ENCODE measurements around the gene CNIH1. TPM values are rescaled to one million over a fixed set of nuclear protein-coding genes. Genes with fewer than 3 reads are reported as not detected.

CNIH1 gene
- total RNA-seq, 2 donors from 2014 or later = 117 to 125 TPM

DNA sequence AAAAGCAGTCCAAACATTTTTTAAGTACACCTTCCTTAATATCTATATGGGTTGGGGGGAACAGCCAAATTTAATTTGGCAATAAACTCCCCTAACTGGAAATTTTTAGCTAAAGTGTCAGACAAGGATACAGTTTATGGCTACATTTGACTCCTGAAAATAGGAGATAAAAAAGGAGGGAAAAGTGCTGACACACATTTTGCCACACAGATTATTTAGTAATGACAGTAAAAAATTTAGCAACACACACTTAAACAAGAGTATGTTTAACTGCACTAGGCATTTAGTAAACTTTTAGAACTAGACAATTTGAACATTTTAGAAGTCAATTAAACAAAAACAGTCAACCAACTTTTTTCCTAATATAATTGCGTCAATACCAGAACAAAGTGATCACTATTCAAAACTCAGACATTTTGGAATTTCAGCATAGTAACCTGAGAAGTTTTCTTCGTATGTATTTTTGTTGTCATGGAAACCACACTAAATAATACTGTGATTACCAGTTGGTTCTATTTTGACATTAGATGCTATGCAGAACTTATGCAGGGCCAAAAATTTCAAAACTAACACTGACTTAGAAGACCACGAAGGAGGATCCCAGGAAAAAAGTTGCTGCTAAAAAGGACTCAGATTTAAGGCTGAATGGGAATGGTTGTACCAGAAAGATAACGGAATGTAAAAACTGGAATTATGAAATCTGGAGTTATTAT is 34.2 kb upstream of the CNIH1 start:
- Histone ChIP-seq H3K27ac (no peak overlapping the region), H3K4me3 (no peak overlapping the region), H3K4me1 (no peaks in the 10 kb centered on the region), H3K9ac (ENCODE audit: low read depth in 2 of 2, low read length in 2 of 2) (no peak overlapping the region), H3K36me3 (no peaks in the 10 kb centered on the region), H3K9me3 (no peaks in the 10 kb centered on the region), H3K27me3 (no peaks in the 10 kb centered on the region)
- intact Hi-C loops (cut with DNase I) = no loop called here
- no peak for DNase-seq
- TF ChIP-seq, protein P1, sequence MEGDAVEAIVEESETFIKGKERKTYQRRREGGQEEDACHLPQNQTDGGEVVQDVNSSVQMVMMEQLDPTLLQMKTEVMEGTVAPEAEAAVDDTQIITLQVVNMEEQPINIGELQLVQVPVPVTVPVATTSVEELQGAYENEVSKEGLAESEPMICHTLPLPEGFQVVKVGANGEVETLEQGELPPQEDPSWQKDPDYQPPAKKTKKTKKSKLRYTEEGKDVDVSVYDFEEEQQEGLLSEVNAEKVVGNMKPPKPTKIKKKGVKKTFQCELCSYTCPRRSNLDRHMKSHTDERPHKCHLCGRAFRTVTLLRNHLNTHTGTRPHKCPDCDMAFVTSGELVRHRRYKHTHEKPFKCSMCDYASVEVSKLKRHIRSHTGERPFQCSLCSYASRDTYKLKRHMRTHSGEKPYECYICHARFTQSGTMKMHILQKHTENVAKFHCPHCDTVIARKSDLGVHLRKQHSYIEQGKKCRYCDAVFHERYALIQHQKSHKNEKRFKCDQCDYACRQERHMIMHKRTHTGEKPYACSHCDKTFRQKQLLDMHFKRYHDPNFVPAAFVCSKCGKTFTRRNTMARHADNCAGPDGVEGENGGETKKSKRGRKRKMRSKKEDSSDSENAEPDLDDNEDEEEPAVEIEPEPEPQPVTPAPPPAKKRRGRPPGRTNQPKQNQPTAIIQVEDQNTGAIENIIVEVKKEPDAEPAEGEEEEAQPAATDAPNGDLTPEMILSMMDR (IDR thresholded peaks at IDR 0.05) = no peak

- no peak overlapping the region for H3K4me3 ChIP-seq
- no peaks in the 10 kb centered on the region for H3K9me3 ChIP-seq
- H3K36me3 ChIP-seq = no peaks in the 10 kb centered on the region
- H3K9ac ChIP-seq (ENCODE audit: low read depth in 2 of 2, low read length in 2 of 2) = no peak overlapping the region
- no peaks in the 10 kb centered on the region for H3K27me3 ChIP-seq
- peak overlapping the region; percentile 5 for H3K27ac ChIP-seq
- intact Hi-C loops (cut with DNase I) = no loop called here
- TF ChIP-seq, protein P1 (IDR thresholded peaks at IDR 0.05) = no peak
- DNase-seq = no peak
- no peaks in the 10 kb centered on the region for H3K4me1 ChIP-seq
Observed at GRCh38 chr14:54474232-54474793, 33.1 kb upstream of the CNIH1 start.

DNA sequence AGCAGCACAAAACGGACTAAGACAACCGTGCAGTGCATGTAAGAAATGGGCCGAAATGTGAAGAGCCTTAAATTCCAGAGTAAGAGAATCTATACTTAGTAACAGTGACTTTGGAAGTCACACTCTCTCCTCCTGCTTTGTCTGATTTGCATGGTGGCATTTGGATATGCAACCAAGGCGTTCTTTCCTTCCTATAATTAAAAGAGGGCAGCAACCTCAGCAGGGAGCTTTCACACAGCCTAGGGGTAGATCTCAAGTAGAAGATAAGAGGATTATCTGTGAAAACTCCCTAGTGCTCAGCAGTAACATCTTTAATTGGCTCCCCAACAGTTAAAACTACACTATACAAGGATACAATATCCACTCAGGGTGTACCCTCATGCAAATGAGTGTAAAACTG is 31.1 kb upstream of the CNIH1 start:
- H3K4me3 ChIP-seq = no peak overlapping the region
- TF ChIP-seq, protein P1 (IDR thresholded peaks at IDR 0.05) = no peak
- H3K36me3 ChIP-seq = no peaks in the 10 kb centered on the region
- H3K27ac ChIP-seq = no peak overlapping the region
- no peaks in the 10 kb centered on the region for H3K27me3 ChIP-seq
- intact Hi-C loops (cut with DNase I) = no loop called here
- H3K9ac ChIP-seq (ENCODE audit: low read depth in 2 of 2, low read length in 2 of 2) = no peak overlapping the region
- H3K4me1 ChIP-seq = no peaks in the 10 kb centered on the region
- DNase-seq = no peak
- no peaks in the 10 kb centered on the region for H3K9me3 ChIP-seq

GRCh38 chr14:54471641-54472040 is 30.5 kb upstream of the CNIH1 start:
- intact Hi-C loops (cut with DNase I) = no loop called here
- Histone ChIP-seq H3K36me3 (no peaks in the 10 kb centered on the region), H3K27ac (no peak overlapping the region), H3K4me3 (no peak overlapping the region), H3K27me3 (no peaks in the 10 kb centered on the region), H3K4me1 (no peaks in the 10 kb centered on the region), H3K9ac (ENCODE audit: low read depth in 2 of 2, low read length in 2 of 2) (no peak overlapping the region), H3K9me3 (no peaks in the 10 kb centered on the region)
- TF ChIP-seq, protein P1 (IDR thresholded peaks at IDR 0.05) = no peak
- DNase-seq = no peak

DNA sequence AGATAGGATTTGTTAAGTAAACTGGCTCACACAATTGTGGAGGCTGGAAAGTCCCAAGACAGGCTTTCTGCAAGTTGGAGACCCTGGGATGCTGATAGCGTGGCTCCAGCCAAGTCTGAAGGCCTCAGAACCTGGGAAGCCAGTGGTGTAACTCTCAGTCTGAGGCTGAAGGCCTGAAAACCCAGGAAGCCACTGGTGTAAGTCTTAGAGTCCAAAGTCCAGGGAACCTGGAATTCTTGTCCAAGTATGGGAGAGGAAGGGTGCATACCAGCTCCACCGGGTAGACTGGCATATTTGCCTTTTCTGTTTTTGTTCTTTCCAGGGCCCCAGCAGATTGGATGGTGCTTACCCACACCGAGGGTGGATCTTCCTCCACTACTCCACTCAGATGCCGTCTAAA is 29.5 kb upstream of the CNIH1 start:
- intact Hi-C loops (cut with DNase I) = no loop called here
- Histone ChIP-seq H3K4me1 (no peaks in the 10 kb centered on the region), H3K27me3 (no peaks in the 10 kb centered on the region), H3K27ac (no peak overlapping the region), H3K4me3 (no peak overlapping the region), H3K36me3 (no peaks in the 10 kb centered on the region), H3K9ac (ENCODE audit: low read depth in 2 of 2, low read length in 2 of 2) (no peak overlapping the region), H3K9me3 (no peaks in the 10 kb centered on the region)
- TF ChIP-seq, protein P1 (IDR thresholded peaks at IDR 0.05) = no peak
- peak; percentile 64 for DNase-seq

All from colonic mucosa (tissue), 4 donors.